Left lobe of liver (tissue), 2 donors: Measurements from ENCODE around the gene MOK. TPM values are rescaled to one million over a fixed set of nuclear protein-coding genes. Genes with fewer than 3 reads are reported as not detected.

Source experiments
- ATAC-seq: fragments of 200-7000 bp; cut with Tn5 transposase; one replicate; pipeline ENCODE4 v1.9.1; 2020; ENCODE audit warnings: mild to moderate bottlenecking, moderate library complexity
- DNase-seq: peaks from one replicate; pipeline ENCODE4 v3.0.0-alpha.2; 2020; ENCODE audit warnings: low spot score
- total RNA-seq: library from RNA; stranded (reverse); gene quantifications from one replicate; pipeline ENCODE4 v1.2.1, GENCODE V29; 2021
- donor health status: DM: no; HTN: no; CAD: no; lungs with moderate emphysema.
- donor health status: DM: no; HTN: yes; CAD: no.

MOK gene
- total RNA-seq, 1 donor from 2014 or later: 3.2 TPM

GRCh38 chr14:102227184-102227964, 77.6 kb downstream of the MOK start:
- DNase-seq (no peak), ATAC-seq (no peak)

GRCh38 chr14:102226356-102227125, 78.4 kb downstream of the MOK start:
- ATAC-seq: peak; percentile 25
- DNase-seq: no peak

GRCh38 chr14:102225936-102226335, 79.0 kb downstream of the MOK start:
- ATAC-seq: no peak

GRCh38 chr14:102225386-102225785, 79.6 kb downstream of the MOK start:
- DNase-seq: no peak
- ATAC-seq: no peak

More at GRCh38 chr14:102225936-102226335, 79.0 kb downstream of the MOK start:
- DNase-seq: no peak

- DNase-seq (no peak), ATAC-seq (no peak)
These were observed 81.3 kb downstream of the MOK start for GRCh38 chr14:102223682-102224081.

- no peak for DNase-seq
- ATAC-seq: no peak
These were observed 82.2 kb downstream of the MOK start for GRCh38 chr14:102222751-102223150.

GRCh38 chr14:102222009-102222575, 82.9 kb downstream of the MOK start:
- ATAC-seq (no peak), DNase-seq (no peak)

- ATAC-seq: no peak
- DNase-seq: no peak
These were observed 83.9 kb downstream of the MOK start for GRCh38 chr14:102221026-102221425.

- no peak for DNase-seq
- ATAC-seq: no peak
These were observed 84.9 kb downstream of the MOK start for GRCh38 chr14:102220031-102220430.

GRCh38 chr14:102219316-102219715, 85.6 kb downstream of the MOK start:
- DNase-seq: no peak
- no peak for ATAC-seq

GRCh38 chr14:102218688-102219087, 86.3 kb downstream of the MOK start:
- no peak for DNase-seq

GRCh38 chr14:102217987-102218421, 87.0 kb downstream of the MOK start:
- ATAC-seq (no peak), DNase-seq (no peak)

More at GRCh38 chr14:102218688-102219087, 86.3 kb downstream of the MOK start:
- ATAC-seq: no peak

- ATAC-seq (no peak), DNase-seq (no peak)
These were observed 87.6 kb downstream of the MOK start for GRCh38 chr14:102217399-102217798.

GRCh38 chr14:102215576-102216250, 89.3 kb downstream of the MOK start:
- no peak for ATAC-seq
- DNase-seq: no peak

- ATAC-seq (no peak), DNase-seq (no peak)
These were observed 89.9 kb downstream of the MOK start for GRCh38 chr14:102215071-102215470.

GRCh38 chr14:102213984-102214658, 90.8 kb downstream of the MOK start:
- ATAC-seq (no peak), DNase-seq (no peak)

GRCh38 chr14:102213470-102213869, 91.5 kb downstream of the MOK start:
- DNase-seq (no peak), ATAC-seq (no peak)

- no peak for DNase-seq
These were observed 92.1 kb downstream of the MOK start for GRCh38 chr14:102212845-102213244.

GRCh38 chr14:102212356-102212755, 92.6 kb downstream of the MOK start:
- DNase-seq (no peak), ATAC-seq (no peak)

More at GRCh38 chr14:102212845-102213244, 92.1 kb downstream of the MOK start:
- ATAC-seq: no peak

GRCh38 chr14:102211240-102211639, 93.7 kb downstream of the MOK start:
- no peak for DNase-seq
- no peak for ATAC-seq
